Stimulated activated CD8-positive, alpha-beta memory T cell treated with anti-CD3 and anti-CD28 coated beads, Interleukin-12 subunit alpha, Interleukin-12 subunit beta, amount 100 ng/mL, for 24 hours (primary cell): Measurements from ENCODE around the gene ARMC9.
"Not testable (repeated sequence)": the region's sequence is repeated elsewhere in the genome, so short reads cannot be mapped to it uniquely, and the experiment has no call there.

Experiments used
- DNase-seq: peaks from one replicate; pipeline ENCODE4 v3.0.0-alpha.2; 2020; ENCODE audit errors: extremely low read depth

ARMC9 gene

GRCh38 chr2:231287696-231288095, 89.3 kb downstream of the ARMC9 start:
- DNase-seq, result no peak

- DNase-seq, result no peak
Observed at GRCh38 chr2:231288590-231288989, 90.2 kb downstream of the ARMC9 start.

- no peak for DNase-seq
Observed at GRCh38 chr2:231290321-231291015, 92.0 kb downstream of the ARMC9 start.

- no peak for DNase-seq
Observed at GRCh38 chr2:231292472-231293134, 94.2 kb downstream of the ARMC9 start.

- DNase-seq, result no peak
Observed at GRCh38 chr2:231293163-231293562, 94.7 kb downstream of the ARMC9 start.

GRCh38 chr2:231294116-231294515, 95.7 kb downstream of the ARMC9 start:
- no peak for DNase-seq

- DNase-seq, result no peak
Observed at GRCh38 chr2:231294571-231295362, 96.3 kb downstream of the ARMC9 start.

- DNase-seq, result no peak
Observed at GRCh38 chr2:231295363-231295655, 96.9 kb downstream of the ARMC9 start.

- DNase-seq, result no peak
Observed at GRCh38 chr2:231296401-231296974, 98.1 kb downstream of the ARMC9 start.

GRCh38 chr2:231297108-231297908, 98.9 kb downstream of the ARMC9 start:
- DNase-seq, result no peak

- DNase-seq, result no peak
Observed at GRCh38 chr2:231298091-231298490, 99.7 kb downstream of the ARMC9 start.

- no peak for DNase-seq
Observed at GRCh38 chr2:231299267-231299666, 100.8 kb downstream of the ARMC9 start.

GRCh38 chr2:231300020-231300721, 101.7 kb downstream of the ARMC9 start:
- DNase-seq, result no peak

- no peak for DNase-seq
Observed at GRCh38 chr2:231300722-231301076, 102.3 kb downstream of the ARMC9 start.

GRCh38 chr2:231304259-231304658, 105.8 kb downstream of the ARMC9 start:
- DNase-seq, result not testable (repeated sequence)

- no peak for DNase-seq
Observed at GRCh38 chr2:231305221-231305620, 106.8 kb downstream of the ARMC9 start.

- no peak for DNase-seq
Observed at GRCh38 chr2:231306791-231307393, 108.5 kb downstream of the ARMC9 start.

GRCh38 chr2:231308219-231308618, 109.8 kb downstream of the ARMC9 start:
- no peak for DNase-seq

- DNase-seq, result no peak
Observed at GRCh38 chr2:231308631-231309428, 110.4 kb downstream of the ARMC9 start.

GRCh38 chr2:231312066-231312465, 113.6 kb downstream of the ARMC9 start:
- DNase-seq, result no peak
